GM18520 (cell line): Measurements from ENCODE around the gene PTPRN2.

Experiments
- ATAC-seq: cut with Tn5 transposase; IDR thresholded peaks from one replicate; pipeline ENCODE4 v1.9.1; 2021; ENCODE audit not compliant: unreplicated experiment

The PTPRN2 gene

DNA sequence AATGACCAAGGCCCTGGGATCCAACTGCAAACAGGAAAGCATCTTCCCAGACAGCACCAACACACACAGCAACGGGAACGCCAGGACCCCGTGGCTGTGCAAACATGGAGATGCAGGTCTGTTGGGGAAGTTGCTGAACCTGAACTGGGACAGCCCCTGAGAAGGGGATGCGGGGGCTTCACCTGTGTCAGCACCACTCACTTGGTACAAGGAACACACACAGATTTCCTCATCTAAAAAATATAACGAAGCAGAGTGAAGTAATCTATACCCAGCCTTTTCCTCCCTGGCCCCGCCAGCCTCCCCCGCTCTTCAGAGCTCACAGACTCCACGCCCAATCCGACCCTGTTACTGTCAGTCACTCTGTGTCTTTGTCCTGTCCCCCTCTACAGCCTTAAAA lies 93.0 kb downstream of the PTPRN2 start:
- ATAC-seq = no peak

GRCh38 chr7:158494162-158494586 lies 93.4 kb downstream of the PTPRN2 start:
- no peak for ATAC-seq

- ATAC-seq = no peak
Measured at GRCh38 chr7:158492367-158492764, 95.3 kb downstream of the PTPRN2 start.

DNA sequence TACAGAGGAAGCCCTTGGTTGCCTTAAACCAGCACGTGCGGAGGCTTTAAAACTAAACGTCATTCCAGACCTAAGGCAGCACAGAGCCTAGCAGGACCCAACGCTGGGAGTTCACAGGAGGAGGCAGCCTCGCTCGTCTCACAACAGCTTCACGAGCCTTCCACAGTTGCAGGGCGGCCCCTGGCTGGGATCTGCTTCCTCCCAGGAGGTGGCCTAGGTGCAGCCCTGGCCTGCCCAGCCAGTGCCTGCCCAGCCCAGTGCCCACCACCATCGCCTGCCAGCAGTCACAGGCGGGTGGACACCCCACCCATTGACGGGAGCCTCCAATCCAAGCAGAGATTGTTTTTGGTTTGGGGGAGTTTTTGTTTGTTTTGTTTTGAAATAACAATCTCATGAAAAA lies 96.5 kb downstream of the PTPRN2 start:
- ATAC-seq = no peak

DNA sequence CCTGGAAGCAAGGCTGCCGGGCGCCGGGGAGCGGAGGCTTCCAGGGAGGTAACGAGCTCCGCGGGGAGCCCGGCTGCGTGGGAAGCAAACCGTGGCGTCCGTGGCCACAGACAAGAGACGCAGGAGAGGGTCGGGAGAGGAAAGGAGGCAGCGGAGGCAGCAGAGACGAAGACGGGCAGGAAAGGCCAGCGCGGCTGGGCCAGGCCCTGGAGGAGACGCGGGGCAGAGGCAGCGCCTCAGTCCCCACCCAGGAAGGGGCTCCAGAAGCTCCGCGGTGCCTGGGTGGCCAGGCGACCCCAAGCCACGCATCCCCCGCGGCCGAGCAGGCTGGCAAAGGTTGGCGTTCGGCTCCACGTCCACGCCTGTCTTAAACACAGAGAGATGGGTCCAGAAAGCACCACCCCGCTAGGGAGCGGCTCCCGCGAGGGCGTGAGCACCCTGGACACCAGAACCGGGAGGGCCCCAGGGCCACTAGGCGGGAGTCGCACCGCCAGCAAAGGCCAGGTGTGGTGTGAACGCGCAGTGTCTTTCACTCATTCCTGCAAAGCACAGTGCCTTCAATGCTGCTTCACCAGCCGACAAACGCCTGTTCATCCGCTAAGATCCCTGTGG lies 97.3 kb downstream of the PTPRN2 start:
- no peak for ATAC-seq

- ATAC-seq = no peak
Measured at GRCh38 chr7:158489462-158490155, 98.0 kb downstream of the PTPRN2 start.

DNA sequence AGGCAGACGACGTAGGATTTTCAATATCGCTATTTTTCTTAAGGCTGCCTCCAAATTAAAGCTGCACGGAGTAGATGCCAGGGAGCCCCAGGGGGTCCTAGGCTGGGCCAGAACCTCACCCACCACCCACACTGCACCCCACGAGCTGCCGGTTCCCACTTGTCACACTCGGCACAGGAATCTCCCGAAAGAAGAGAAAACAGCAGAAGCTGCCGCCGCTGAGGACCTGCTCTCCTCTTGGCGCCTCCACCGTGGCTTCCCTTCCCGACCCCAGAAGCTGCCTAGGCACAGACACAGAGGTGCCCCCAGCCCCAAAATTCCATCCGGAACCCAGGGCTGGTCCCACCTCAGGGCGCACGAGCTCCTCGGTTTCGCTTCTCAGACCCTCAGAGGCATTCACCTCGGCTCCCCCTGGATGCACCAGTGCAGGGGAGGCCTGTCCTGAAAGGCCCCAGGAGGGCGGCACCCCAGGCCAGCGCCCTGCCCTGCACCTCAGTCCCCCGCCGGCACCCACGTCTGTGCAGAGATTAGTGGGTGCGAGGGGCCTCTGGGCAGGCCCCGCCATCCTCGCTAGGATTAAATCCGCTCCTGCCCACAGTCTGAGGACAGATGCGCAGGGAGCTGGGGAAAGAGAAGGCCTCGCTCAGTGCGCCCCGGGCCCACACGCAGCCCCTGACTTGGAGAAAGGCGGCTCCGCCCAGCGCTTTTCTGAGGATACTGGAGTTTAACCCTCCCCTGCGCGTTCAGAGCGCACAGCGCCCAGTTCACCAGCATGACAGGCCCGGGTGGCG lies 99.2 kb downstream of the PTPRN2 start:
- ATAC-seq = no peak

GRCh38 chr7:158487631-158488151 lies 99.9 kb downstream of the PTPRN2 start:
- no peak for ATAC-seq

- ATAC-seq = no peak
Measured at GRCh38 chr7:158486919-158487318, 100.7 kb downstream of the PTPRN2 start.

DNA sequence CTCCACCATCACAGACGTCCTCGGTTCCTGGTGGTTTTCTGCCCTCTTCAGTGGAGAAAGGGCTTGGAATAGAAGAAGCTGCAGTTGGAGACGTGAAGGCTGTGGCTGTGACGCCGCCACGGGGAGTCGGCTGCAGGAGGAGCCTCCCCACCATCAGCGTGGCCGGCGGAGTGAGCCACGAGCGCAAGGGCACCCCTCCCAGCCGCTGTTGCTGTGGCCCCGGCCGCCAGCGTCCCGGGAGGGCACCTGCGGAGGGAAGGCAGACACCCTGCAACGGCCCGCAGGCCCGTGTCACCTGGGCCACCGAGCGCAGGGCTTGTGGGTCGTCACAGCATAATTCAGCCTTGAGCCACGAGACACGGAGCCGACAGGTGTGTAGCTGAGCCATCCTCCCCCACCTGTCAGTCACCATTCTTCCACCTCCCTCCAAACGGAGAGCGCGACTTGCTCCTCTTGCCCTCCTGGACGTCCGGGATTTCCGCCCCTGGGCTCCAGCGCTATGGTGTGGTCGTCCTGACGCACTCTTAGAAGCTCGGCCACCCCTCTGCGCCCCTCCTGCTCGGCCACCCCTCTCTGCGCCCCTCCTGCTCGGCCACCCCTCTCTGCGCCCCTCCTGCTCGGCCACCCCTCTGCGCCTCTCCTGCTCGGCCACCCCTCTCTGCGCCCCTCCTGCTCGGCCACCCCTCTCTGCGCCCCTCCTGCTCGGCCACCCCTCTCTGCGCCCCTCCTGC lies 102.7 kb downstream of the PTPRN2 start:
- no peak for ATAC-seq

GRCh38 chr7:158482480-158482879 lies 105.1 kb downstream of the PTPRN2 start:
- ATAC-seq = no peak

GRCh38 chr7:158479664-158480025 lies 108.0 kb downstream of the PTPRN2 start:
- no peak for ATAC-seq

- no peak for ATAC-seq
Measured at GRCh38 chr7:158479021-158479663, 108.5 kb downstream of the PTPRN2 start.

DNA sequence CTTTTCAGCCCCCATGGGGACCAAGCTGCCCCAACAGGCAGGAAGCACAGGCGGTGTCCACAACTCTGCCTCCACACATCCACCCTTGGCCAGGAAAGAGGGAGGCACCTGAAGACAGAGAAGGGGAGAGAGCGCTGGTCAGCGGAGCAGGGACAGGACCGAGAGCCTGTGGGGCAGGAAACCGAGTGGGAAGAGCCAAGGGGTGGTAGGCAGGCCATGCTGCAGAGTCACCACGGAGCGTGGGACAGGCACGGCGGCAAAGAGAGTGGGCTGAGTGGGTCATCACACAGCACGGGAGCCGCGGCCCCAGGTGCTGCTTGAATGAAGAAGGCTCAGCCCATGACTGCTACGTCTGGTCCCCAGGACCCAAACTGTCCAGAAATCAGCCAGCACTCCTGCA lies 109.8 kb downstream of the PTPRN2 start:
- no peak for ATAC-seq

DNA sequence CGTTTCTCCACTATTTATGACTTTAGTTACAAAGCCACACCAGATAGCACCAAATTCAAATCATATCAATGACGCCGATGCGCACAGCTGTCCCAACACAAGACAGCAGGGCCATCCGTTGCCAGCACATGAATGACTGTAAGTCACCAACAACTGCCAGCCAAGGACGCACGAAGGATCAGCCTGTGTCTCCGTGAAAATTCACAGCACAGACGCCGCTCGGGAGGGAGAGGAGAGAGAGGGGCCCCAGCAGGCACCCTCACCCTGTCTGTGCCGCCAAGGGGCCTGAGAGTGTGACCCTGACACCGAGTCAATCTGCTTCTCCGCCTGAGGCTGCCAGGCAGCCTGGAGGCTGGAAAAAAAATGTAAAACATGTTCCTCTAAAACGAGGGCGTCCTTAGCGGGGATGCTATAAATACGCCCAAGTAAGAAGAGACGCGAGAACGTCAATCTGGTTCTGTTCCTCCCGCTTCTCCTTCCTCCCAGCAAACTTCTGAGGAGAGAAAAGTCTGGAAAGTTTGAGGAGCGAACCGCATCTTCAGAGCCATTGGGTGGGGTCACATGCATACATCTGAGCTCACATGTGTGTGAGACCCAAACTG lies 111.2 kb downstream of the PTPRN2 start:
- ATAC-seq = no peak

GRCh38 chr7:158475679-158476052 lies 112.0 kb downstream of the PTPRN2 start:
- no peak for ATAC-seq

DNA sequence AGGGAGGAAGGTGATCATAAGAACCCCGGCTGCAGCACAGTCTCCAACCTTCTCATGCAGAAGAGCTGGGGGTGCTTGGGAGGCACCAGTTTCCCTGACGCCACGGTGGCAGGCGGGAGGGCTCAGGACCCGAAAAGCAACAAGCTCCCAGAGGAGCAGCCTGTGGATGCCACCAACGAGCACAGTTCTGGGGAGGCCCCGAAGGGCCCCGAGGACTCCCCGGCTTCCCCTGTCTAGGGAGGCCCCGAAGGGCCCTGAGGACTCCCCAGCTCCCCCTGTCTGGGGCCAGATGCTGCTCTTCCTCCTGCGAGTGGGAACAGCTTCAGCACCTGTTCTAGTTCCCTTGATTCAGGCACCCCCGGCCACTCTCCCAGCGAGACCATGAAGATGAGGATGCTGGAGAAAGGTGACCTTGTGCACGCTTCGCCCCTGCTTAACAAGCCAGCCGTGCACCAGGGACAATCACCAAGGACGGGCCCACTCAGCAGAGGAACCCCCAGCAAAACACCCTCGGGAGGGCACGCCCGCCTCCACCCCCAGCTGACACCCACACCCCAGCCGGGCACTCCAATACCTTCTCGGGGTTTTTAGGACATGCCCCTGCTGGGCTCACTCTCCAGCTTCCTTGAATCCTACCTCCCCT lies 112.5 kb downstream of the PTPRN2 start:
- no peak for ATAC-seq

DNA sequence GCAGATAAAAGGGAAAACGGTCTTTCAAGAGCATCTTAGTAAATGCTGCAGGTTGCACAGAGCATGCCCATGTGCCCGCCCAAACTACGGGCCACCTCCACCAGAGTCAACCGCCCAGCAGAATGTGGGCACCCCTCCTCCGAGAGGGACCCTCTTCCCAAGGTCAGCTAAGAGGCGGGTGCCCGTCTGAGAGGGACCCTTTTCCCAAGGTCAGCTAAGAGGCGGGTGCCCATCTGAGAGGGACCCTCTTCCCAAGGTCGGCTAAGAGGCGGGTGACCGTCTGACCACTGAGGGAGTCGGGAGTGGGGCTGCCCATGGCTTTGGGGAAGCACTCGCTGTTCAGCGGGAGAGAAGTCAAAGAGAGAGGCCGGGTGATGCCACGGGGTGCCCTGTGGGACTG lies 113.1 kb downstream of the PTPRN2 start:
- no peak for ATAC-seq

GRCh38 chr7:158473946-158474345 lies 113.7 kb downstream of the PTPRN2 start:
- ATAC-seq = no peak

DNA sequence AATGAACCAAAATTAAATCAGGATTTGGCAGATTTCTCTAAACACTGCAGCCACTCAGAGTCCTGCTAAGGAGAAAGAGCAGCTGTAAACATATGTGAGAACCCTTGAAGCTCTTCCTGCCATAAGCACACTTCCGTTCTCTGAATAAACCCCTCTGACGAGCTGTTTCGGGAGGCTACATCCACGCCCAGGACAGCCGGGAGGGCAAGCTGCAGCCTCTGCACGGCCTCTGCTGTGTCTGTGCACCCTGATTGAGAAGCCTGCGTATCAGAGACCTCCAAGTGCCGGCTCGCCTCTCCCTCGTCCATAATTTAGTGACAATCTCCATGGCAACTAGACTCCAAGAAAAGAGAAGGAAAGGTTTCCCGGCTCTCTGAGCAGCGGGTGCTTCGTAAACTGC lies 114.4 kb downstream of the PTPRN2 start:
- no peak for ATAC-seq
